ENCODE results near the gene LIAS. TPM values are rescaled to one million over a fixed set of nuclear protein-coding genes. Genes with fewer than 3 reads are reported as not detected.

LIAS gene
- total RNA-seq, 4 donors from 2014 or later = 9.1 to 17.8 (median 13.1) TPM

GRCh38 chr4:39525822-39526690 lies 67.2 kb downstream of the LIAS start:
- Histone ChIP-seq H3K9me3 (peaks cover 0 to 8% (median 0%) of the 10 kb centered on the region in 3 donors), H3K4me3 (peak overlapping the region; percentile 85 to 96 (median 90)), H3K36me3 (peaks cover 0 to 6% (median 0%) of the 10 kb centered on the region in 3 donors), H3K27ac (peak overlapping the region; percentile 94 to 98 (median 96)), H3K4me1 (peaks cover 4 to 71% (median 14%) of the 10 kb centered on the region in 3 donors), H3K27me3 (no peaks in the 10 kb centered on the region)
- 19 to 23% methylated on average over 9 of the region's 9 CpGs for WGBS, 2 donors
- DNase-seq = no peak
- no peak for TF ChIP-seq POLR2A (IDR thresholded peaks at IDR 0.05)
- TF ChIP-seq, protein P1, sequence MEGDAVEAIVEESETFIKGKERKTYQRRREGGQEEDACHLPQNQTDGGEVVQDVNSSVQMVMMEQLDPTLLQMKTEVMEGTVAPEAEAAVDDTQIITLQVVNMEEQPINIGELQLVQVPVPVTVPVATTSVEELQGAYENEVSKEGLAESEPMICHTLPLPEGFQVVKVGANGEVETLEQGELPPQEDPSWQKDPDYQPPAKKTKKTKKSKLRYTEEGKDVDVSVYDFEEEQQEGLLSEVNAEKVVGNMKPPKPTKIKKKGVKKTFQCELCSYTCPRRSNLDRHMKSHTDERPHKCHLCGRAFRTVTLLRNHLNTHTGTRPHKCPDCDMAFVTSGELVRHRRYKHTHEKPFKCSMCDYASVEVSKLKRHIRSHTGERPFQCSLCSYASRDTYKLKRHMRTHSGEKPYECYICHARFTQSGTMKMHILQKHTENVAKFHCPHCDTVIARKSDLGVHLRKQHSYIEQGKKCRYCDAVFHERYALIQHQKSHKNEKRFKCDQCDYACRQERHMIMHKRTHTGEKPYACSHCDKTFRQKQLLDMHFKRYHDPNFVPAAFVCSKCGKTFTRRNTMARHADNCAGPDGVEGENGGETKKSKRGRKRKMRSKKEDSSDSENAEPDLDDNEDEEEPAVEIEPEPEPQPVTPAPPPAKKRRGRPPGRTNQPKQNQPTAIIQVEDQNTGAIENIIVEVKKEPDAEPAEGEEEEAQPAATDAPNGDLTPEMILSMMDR (IDR thresholded peaks at IDR 0.05) = no peak
- intact Hi-C loops (cut with DNase I) = no loop called here

DNA sequence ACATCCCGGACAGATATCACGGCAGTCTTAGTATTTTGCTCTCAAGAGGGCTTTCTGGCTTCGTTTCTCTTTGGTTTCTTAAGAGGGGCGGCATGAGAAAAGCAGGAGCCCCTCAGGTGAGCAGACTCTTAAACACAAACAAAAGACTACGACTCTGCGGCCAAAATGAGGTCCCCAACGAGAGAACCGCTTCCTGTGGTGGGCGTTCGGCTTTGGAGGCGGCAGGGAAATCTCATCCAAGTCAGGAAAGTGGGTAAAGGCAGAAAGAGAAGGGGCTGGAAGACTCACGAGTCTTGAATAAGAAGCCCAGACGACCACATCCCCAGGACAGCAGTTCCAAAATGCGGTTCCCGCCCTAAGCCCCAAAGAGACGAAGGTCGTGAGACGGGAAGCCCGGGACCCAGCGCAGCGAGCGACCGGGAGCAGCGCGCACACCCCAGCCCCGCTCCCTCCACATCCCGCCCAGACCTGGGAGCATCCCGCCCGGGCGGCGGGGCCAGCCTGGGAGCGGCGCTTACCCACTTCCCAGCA lies 68.0 kb downstream of the LIAS start:
- intact Hi-C loops (cut with DNase I) = no loop called here

GRCh38 chr4:39527296-39528060 lies 68.6 kb downstream of the LIAS start, which contains the start of gene UGDH:
Gene UGDH (minus strand): TSS chr4:39527439. CDS start chr4:39521512, 5,927 bp downstream.
- 0% methylated on average over 15 of the region's 73 CpGs; no CpG with 5 or more reads in 1 of the 2 donors for WGBS, 2 donors
- TF ChIP-seq POLR2A (IDR thresholded peaks at IDR 0.05) = peak in 3 of 4 donors; percentile 82 to 95 (median 89)
- TF ChIP-seq, protein P1 (IDR thresholded peaks at IDR 0.05) = peak in 1 of 6 experiments; percentile 11
- Histone ChIP-seq H3K27me3 (no peaks in the 10 kb centered on the region), H3K4me3 (peak within 1 kb of the TSS; percentile 85 to 96 (median 90)), H3K36me3 (peaks cover 0 to 20% (median 0%) of the 10 kb centered on the region in 3 donors), H3K9me3 (peaks cover 0 to 22% (median 0%) of the 10 kb centered on the region in 3 donors), H3K27ac (peak within 1 kb of the TSS; percentile 94 to 98 (median 96)), H3K4me1 (peaks cover 4 to 59% (median 14%) of the 10 kb centered on the region in 3 donors)
- intact Hi-C loops (cut with DNase I) = no loop called here
- DNase-seq = peak; percentile 71

More for the DNA sequence above, 68.0 kb downstream of the LIAS start:
- Histone ChIP-seq H3K36me3 (peaks cover 0 to 14% (median 0%) of the 10 kb centered on the region in 3 donors), H3K27me3 (no peaks in the 10 kb centered on the region), H3K27ac (peak overlapping the region; percentile 94 to 98 (median 96)), H3K4me3 (peak overlapping the region; percentile 85 to 96 (median 90)), H3K4me1 (peaks cover 4 to 65% (median 14%) of the 10 kb centered on the region in 3 donors), H3K9me3 (peaks cover 0 to 16% (median 0%) of the 10 kb centered on the region in 3 donors)
- 0 to 1% methylated on average over 15 to 23 of the region's 33 CpGs for WGBS, 2 donors
- TF ChIP-seq, protein P1 (IDR thresholded peaks at IDR 0.05) = no peak
- TF ChIP-seq POLR2A (IDR thresholded peaks at IDR 0.05) = no peak
- DNase-seq = no peak

DNA sequence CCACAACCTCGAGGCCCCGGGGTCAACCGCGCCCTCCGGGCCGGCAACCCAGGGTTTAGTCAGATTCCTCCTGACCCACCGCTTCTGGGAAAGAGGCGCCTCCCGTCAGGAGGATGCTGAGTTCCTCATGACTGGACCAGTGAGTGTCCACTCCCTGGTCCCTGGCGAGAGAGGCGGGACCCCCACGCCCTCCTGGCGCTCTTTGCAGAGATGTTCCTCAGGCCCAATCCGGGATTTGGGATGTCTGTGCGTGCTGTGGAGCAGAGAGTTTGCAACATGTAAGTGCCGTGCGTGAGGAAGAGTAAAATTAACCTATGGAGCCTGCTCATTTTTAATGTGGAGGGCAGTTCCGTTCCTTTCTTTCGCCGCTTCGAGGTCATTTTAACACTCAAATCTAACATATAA lies 69.2 kb downstream of the LIAS start:
- no peak for DNase-seq
- no peaks in the 10 kb centered on the region for H3K27me3 ChIP-seq
- H3K4me3 ChIP-seq = peak overlapping the region; percentile 85 to 96 (median 90)
- intact Hi-C loops (cut with DNase I) = no loop called here
- peaks cover 4 to 53% (median 14%) of the 10 kb centered on the region in 3 donors for H3K4me1 ChIP-seq
- no peak for TF ChIP-seq POLR2A (IDR thresholded peaks at IDR 0.05)
- TF ChIP-seq, protein P1 (IDR thresholded peaks at IDR 0.05) = no peak
- WGBS, 2 donors = 5 to 9% methylated on average over 8 to 9 of the region's 21 CpGs
- peaks cover 0 to 23% (median 0%) of the 10 kb centered on the region in 3 donors for H3K9me3 ChIP-seq
- H3K27ac ChIP-seq = peak overlapping the region; percentile 94 to 98 (median 96)
- peaks cover 0 to 26% (median 0%) of the 10 kb centered on the region in 3 donors for H3K36me3 ChIP-seq

Small RNAs within 50 kb of the gene (small RNA-seq; reads per million reads assigned to genes)
- gene MIR5591 (0 reads per million in 4 donors), gene RF00019 (0 reads per million in 4 donors)

Other genes starting within 250 kb of the LIAS start
- gene RFC1, start 92.7 kb upstream of the LIAS start, total RNA-seq = 10 to 100 TPM; 19.8 to 34.2 (median 25.4) TPM
- under 1 TPM in 3 of 4 donors, not detected in 1; 0.34 to 0.48 (median 0.38) TPM for gene KLB, start 52.1 kb upstream of the LIAS start, total RNA-seq
- 1,000 to 10,000 TPM; 2,242 to 7,905 (median 4,182) TPM for gene RPL9, start 134 bp upstream of the LIAS start, total RNA-seq
- 100 to 1,000 TPM in 2 of 4 donors, 10 to 100 TPM in 2; 55.2 to 188 (median 98.0) TPM for gene UGDH, start 68.4 kb downstream of the LIAS start, total RNA-seq
- gene SMIM14, start 179.8 kb downstream of the LIAS start, total RNA-seq = 10 to 100 TPM; 13.2 to 47.2 (median 25.8) TPM
- 10 to 100 TPM; 28.1 to 37.6 (median 35.3) TPM for gene UBE2K, start 239.1 kb downstream of the LIAS start, total RNA-seq